NCI-H1436 treated with DMSO at 0.1 percent for 48 hours (cell line): ENCODE results near the gene GLS.
"Not testable (repeated sequence)": the region's sequence is repeated elsewhere in the genome, so short reads cannot be mapped to it uniquely, and the experiment has no call there.

Experiments used
- DNase-seq: peaks from one replicate; lab custom pipeline; 2025; lab: John Stamatoyannopoulos, UW

Gene GLS

GRCh38 chr2:190880378-190881083 is at the start of gene GLS:
TSS of gene GLS (plus strand) at chr2:190880821. CDS start at chr2:190881085, 264 bp downstream.
- peak; percentile 82 for DNase-seq

- DNase-seq = no peak
These were observed 48.7 kb upstream of the GLS start for GRCh38 chr2:190831941-190832340.

GRCh38 chr2:190834890-190835208 is 45.8 kb upstream of the GLS start:
- no peak for DNase-seq

GRCh38 chr2:190835303-190835930 is 45.2 kb upstream of the GLS start:
- DNase-seq = no peak

- DNase-seq = no peak
These were observed 43.9 kb upstream of the GLS start for GRCh38 chr2:190836767-190837166.

- no peak for DNase-seq
These were observed 43.2 kb upstream of the GLS start for GRCh38 chr2:190837420-190837819.

GRCh38 chr2:190837952-190838361 is 42.7 kb upstream of the GLS start:
- no peak for DNase-seq

GRCh38 chr2:190838492-190838910 is 42.1 kb upstream of the GLS start:
- no peak for DNase-seq

- DNase-seq = no peak
These were observed 40.0 kb upstream of the GLS start for GRCh38 chr2:190840569-190841172.

- DNase-seq = no peak
These were observed 38.7 kb upstream of the GLS start for GRCh38 chr2:190841707-190842505.

GRCh38 chr2:190842606-190843104 is 38.0 kb upstream of the GLS start:
- no peak for DNase-seq

- DNase-seq = no peak
These were observed 36.5 kb upstream of the GLS start for GRCh38 chr2:190843890-190844699.

GRCh38 chr2:190844700-190845401 is 35.8 kb upstream of the GLS start:
- DNase-seq = no peak

- no peak for DNase-seq
These were observed 33.9 kb upstream of the GLS start for GRCh38 chr2:190846746-190847145.

GRCh38 chr2:190847504-190848081 is 33.0 kb upstream of the GLS start:
- DNase-seq = no peak

- DNase-seq = no peak
These were observed 30.8 kb upstream of the GLS start for GRCh38 chr2:190849774-190850173.

GRCh38 chr2:190853022-190853421 is 27.6 kb upstream of the GLS start:
- DNase-seq = not testable (repeated sequence)

- DNase-seq = no peak
These were observed 26.9 kb upstream of the GLS start for GRCh38 chr2:190853531-190854383.

- DNase-seq = no peak
These were observed 25.9 kb upstream of the GLS start for GRCh38 chr2:190854726-190855125.

- no peak for DNase-seq
These were observed 25.4 kb upstream of the GLS start for GRCh38 chr2:190855245-190855644.
